ENCODE data around the gene PLCXD3. TPM values are rescaled to one million over a fixed set of nuclear protein-coding genes. Genes with fewer than 3 reads are reported as not detected.
"Not testable (repeated sequence)": the region's sequence is repeated elsewhere in the genome, so short reads cannot be mapped to it uniquely, and the experiment has no call there.

PLCXD3 gene
- total RNA-seq, 1 experiment from 2014 or later, result 0.02 TPM

DNA sequence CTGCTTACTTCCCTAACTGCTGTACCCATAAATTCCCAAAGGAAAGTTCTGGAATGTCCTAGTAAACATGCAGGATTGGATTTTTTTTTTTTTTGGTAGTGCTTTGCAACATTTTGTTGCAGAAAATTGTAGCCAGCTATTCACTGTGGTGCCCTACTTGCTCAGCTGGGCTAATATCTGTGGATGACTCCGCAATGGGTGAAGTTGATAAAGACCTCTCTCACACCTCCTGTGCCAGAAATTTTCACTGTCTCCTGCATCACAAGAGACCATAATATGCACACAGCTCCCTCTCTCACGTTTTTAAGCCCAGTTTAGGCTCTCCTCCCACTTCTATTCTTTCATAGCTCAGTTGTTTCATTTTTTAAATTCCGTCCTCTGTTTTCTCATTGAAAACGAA is 160.6 kb downstream of the PLCXD3 start:
- no peak for DNase-seq (ENCODE audit: low spot score)

DNA sequence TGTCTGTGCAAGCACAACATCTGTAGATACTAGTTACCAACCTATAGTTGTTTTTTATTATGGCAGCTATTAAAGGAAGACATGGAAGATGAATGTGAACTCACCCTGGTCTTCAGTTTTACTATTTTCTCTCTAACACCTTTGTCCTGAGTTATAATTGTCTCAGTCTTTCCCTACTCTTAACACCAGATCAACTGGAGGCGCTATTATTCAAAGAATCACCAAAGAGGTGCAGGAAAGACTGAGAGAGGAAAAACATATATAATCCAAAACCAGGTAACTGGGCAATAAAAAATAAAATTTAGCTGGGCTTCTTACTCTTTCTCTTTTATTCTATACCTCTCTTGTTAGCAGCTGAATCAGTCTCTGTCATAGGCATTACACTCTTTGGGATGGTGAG is 162.8 kb downstream of the PLCXD3 start:
- no peak for DNase-seq (ENCODE audit: low spot score)

DNA sequence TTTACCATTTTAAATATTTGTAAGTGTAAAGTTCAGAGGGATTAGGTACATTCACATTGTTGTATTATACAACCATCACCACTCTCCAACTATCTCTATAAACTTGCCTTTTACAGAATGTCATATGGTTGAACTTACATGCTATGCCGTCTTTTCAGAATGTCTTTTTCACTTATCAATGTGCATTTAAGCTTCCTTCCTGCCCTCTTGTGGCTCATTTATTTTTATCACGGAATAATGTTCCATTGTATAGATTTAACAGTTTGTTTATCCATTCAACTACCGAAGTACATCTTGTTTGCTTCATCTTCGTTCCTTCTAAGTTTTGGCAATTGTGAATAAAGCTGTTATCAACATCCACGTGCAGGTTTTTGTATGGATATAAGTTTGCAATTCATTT is 163.8 kb downstream of the PLCXD3 start:
- DNase-seq (ENCODE audit: low spot score), result no peak

DNA sequence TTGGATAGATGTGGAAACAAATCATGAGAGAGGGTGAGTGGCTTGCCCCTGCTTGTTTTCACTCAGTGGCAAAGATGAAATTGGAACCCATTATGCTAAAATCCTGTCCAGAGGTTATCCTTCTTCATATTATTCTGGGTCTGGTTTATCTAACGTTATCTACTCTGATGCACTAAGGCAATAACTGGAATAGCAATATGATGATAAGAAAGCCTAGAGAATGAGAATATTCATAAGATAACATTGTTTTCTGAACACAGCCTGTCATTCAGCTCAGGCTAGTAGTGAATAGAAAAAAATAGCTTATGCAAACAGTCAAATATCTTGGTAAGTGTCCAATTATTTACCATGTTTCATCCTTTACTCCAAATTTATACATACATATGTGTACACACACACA is 165.1 kb downstream of the PLCXD3 start:
- no peak for DNase-seq (ENCODE audit: low spot score)

DNA sequence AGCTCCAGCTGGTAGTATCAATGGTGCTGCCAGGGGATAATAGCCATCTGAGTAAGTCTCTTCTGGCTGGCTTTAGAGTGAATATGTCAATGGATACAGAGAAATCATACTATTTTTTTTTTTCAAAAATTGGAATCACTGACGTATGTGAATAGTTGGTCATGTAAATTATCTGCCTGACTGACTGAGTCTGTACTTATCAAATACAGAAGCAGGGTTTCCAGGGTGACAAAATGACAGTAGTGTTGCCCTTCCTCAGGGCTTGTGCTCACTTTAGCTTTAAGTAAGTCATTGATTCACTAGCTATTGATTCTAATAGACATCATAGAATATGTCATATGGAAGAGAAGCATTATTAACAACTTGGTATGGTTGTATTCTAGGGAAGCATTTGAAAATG is 171.1 kb downstream of the PLCXD3 start:
- DNase-seq (ENCODE audit: low spot score), result no peak

DNA sequence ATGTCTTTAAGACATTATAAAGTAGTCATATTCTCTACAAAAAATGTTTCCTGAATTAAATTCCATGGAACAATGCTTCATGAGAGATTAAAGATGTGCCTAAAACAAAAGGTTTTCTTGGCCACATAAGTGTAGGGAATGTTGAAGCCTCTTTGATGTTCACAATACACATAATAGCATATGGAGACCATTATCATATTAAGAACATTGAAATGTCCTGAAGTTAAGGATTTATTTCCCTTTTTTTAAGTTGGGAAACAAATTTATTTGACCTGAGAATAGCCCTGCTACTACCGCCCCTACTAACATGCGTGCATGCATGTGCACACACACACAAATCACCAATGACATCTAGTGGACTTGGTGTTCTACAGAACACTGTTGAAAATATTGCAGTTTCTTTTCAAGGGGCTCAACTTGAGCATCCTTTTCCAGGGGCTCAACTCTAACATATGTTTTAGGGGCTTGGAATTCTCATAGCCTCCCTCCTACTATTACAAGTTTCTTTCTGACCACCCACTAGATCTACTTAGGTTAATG is 172.2 kb downstream of the PLCXD3 start:
- no peak for DNase-seq (ENCODE audit: low spot score)

DNA sequence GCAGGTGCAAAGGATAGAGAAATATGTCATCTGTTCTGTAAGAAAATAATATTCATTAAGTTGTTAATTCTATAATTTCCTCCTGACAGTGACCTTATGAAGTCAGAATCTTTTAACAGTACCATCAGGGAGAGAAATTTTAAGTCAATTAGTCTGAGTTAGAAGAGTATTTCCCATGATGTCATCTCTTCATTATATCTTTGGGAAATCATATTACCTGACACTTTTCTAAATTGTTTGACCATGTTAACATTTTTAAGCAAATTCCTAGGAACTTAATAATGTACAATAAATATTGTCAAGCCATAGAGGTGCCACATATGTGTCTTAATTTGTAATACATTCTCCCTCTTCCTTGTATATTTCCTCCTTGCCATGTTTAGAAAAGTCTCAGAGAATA is 172.7 kb downstream of the PLCXD3 start:
- no peak for DNase-seq (ENCODE audit: low spot score)

DNA sequence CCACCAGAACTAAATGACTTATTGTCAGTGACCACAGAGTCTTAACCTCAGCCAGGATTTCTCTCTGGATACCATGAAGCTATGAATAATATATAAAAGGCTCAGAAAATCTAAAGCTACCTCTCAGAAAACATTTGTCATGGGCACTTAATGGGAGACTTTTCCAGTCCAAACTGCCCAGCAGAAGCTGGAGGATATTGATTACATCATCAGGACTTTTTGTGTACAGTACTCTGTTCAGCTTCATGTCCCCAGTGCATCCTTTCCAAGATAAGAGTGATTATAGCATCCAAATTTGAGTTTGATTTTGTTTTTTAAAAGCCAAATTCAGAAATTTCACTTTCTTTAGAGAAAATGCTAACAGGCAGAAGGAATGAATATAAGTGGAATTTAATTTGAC is 173.2 kb downstream of the PLCXD3 start:
- DNase-seq (ENCODE audit: low spot score), result no peak

DNA sequence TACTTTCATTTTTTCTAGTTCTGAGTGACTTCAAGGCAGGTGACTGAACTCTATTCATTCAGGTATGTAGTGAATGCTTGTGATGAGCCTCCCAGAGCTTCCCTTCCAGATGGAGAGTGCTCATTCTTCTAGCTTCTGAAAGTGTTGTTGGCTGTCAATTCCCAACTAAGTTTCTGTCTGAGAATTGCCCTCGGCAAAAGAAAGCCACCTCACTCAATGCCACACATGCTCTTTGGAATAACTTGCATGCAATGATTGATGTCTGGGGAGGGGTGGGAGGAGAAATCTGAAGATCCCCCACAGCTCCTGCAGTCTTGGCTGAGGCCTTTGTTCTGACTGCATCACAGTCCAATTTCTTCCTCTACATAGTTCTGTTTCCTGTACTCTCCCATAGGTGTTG is 173.9 kb downstream of the PLCXD3 start:
- no peak for DNase-seq (ENCODE audit: low spot score)

DNA sequence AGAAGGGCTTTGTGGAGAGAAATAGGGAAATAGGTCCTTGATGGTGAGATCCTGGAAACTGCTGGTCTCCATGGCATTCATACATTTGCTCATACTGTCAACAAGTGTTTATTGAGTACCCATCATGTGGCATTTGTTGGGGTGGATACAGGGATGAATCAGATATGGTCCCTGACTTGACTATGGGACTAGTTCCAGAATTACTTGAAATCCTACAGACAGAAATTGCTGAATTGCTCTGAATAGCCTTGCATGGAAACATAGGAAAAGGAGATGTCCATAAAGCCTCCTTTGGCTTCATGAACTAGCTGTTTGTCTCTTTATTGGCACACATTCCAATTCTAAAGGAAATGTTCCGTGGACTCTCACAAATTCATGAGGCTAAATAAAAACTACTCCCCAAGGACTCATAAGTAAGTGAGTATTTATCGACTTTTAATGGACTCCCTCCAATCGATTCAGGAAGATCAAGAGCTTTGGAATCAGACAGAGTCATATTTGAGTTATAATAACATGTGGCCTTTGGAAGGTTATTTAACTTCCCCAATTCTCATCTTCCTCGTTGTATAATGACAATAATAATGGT is 174.7 kb downstream of the PLCXD3 start:
- no peak for DNase-seq (ENCODE audit: low spot score)

DNA sequence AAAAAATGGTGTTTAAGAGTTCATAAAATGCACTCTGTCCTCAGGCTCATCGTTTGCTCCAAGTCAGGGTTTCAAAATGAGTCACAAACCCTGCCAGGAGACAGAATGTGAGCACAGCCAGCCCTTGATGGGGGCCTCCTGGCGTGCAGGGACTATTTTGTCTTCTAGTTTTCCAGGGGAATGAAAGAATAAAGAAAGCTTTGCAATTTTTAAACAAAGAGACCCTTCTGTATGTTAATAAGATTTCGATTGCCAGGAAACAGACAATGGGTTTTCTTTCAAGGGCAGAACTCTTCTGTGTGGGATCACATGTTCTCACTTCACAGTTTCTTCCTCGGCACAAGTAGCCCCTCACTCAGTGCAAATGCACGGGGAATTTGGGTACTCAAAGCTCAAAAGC is 175.6 kb downstream of the PLCXD3 start:
- no peak for DNase-seq (ENCODE audit: low spot score)

DNA sequence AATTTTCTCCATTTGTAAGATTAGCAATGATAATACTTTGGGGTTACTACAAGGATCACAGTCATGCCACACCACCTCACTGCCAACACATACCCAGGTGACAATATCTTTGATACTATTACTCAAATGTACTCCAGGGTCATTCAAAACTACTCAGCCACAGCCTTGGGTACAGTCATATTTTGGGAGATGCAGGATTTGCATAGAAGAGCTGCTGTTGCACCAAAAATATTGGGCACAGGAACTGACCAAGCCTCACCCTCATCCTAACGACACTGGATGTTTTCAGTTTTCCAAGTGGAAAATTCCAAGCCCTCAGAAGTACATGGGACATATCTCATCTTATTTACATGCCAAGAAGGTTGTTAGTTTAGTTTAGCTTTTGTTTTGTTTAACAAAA is 176.2 kb downstream of the PLCXD3 start:
- DNase-seq (ENCODE audit: low spot score), result no peak

DNA sequence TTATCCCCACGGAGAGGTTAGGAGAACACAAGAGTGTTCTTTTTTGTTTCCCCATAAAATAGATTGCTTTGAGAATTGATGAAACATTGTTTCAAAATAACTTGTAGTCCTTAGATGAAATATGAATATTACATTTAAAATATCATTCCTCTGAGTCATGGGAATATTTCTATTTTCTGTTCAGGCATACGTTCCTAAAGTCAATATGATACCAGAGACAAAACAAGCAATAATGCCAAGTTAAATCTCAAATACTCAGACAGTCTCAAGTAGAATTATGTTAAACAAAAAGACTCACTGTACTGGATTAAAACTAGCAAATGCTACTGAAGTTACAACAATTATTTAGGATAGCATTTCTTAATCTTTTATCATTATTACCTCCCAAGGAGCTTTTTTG is 185.3 kb downstream of the PLCXD3 start:
- no peak for DNase-seq (ENCODE audit: low spot score)

DNA sequence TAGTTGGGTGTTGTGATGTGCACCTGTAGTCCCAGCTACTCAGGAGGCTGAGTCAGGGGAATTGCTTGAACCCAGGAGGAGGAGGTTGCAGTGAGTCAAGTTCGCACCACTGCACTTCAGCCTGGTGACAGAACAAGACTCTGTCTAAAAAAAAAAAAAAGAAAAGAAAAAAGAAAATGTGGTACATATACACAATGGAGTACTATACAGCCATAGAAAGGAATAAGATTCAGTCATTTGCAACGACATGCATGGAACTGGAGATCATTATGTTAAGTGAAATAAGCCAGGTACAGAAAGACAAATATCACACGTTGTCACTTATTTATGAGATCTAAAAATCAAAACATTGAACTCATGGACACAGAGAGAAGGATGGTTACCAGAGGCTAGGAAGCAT is 187.6 kb downstream of the PLCXD3 start:
- DNase-seq (ENCODE audit: low spot score), result not testable (repeated sequence)

DNA sequence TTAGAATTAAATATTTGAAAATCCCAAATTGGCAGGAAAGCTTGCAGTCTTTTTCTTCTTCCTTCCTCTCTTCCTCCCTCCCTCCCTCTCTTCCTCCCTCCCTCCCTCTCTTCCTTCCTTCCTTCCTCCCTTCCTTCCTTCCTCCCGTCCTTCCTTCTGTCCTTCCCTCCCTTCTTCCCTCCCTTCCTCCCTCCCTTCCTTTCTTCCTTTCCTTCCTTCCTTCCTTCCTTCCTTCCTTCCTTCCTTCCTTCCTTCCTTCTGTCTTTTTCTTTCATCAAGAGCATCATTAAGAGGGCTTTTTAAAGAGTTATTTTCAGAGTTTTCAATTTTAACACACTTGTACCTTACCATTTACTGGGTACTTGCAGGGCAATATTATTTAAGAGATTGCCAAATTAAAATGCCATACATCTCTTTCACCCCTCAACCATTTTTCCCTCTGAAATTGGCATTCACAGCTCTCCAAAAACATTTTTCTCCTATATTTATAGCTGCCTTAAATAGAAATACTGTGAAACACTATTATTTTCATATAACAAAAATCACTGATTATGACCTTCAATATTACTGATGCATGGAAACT is 197.8 kb downstream of the PLCXD3 start:
- no peak for DNase-seq (ENCODE audit: low spot score)

DNA sequence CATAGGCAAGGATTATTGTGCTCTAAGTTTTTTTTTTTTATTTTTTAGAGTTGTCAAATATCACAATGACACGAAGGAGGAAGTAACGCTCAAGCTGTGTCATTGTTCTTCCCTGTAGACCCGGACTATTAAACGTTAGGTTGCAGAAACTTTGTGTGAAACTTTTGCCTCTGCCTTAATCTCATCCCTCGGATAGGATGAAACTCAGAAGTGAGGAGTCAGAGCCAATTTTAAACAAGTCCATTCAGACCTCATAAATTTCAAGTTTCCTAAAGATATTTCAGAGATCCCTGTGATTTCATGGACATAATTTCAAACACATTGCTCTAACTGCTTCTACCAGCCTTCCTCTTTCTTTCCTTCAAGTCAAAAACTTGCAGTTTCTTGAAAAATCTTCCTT is 198.3 kb downstream of the PLCXD3 start:
- no peak for DNase-seq (ENCODE audit: low spot score)

DNA sequence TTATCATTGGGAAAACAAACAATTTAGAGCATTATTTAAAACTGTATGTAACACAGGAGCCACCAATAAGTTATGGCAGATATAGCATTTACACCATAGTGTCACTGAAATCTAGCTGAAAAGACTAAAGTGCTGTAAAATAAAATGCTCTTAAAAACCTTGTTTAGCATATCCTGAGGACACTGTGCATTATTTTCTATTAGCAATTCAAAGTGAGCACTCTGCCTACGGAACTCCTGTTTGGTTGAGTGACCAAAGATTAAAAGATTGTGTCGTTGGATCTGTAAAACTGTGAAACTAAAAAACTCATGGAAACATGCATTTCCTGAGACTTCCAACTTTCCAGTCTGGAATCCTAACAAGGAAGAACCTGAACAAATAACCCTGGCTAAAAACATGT is 201.1 kb downstream of the PLCXD3 start:
- DNase-seq (ENCODE audit: low spot score), result no peak

DNA sequence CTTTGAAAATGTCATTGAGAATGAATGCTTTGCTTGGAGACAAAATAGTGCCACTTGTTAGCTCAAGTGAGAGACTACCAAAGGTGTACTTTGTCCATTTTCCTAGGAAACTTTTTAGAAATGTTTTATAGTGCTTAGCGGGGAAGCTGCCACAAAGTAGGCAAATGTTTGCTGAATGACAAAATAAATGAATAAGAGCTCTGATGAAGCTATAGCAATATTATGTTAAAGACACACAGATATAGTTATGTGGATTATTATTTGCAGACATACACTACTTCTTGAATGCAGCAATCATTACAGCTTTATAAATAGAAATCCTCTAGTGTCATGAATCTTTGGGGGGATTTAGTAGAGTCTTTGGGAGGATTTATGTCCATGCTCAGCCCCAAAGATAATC is 204.4 kb downstream of the PLCXD3 start:
- no peak for DNase-seq (ENCODE audit: low spot score)

DNA sequence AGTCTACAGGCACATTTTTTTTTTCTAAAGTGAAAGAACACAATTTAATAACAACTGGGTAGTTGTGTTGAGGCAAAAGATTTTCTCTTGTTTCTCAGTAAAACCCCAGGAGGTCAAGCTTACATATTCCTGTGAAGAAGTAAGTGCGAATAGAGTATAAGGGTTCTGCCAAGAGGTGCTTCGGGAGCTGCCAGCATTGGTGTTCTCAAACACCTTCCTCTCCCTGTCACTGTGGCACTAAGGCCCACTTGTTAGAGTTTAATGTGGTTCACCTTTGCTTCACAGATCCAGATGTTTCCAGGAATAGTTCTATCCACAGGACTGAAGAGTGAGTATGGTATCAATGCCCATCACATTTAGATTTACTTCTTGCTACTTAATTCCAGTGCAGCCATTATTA is 205.3 kb downstream of the PLCXD3 start:
- no peak for DNase-seq (ENCODE audit: low spot score)

DNA sequence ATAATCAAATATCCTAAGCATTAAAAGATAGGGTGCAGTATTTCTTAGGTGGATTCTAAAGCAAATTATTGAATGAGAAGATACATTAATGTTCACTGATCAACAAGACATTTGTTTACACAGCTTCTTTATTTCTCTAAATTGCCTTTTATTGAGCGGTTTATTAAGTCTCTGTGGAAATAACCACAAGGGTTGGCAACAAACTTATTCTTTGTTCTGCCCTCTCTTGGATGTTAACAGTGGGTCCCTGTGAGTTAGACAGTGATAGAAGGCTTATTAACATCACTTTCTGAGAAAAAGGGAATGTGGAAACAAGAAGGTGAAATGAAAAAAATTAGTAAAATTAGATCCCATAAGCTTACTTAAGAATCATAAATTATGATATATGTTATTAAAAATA is 214.3 kb downstream of the PLCXD3 start:
- DNase-seq (ENCODE audit: low spot score), result no peak

DNA sequence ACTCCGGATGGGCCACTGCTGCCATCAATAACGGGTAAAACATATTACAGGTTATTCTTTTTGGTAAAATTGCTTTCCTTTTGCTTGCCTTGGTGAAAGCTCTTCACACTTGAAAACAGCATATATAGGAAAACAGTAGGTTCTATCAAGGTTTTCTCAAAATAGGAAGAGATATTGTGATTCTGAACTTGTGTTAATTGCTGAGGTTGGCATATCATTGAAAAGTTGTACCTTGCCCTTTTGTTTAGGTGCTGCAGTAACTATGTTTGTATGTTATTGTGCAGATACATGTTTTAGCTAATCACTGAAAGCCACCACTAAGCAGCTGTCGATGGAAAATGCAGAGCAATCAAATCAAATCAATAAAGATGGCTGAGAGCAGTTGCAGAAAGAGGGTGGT is 219.1 kb downstream of the PLCXD3 start:
- no peak for DNase-seq (ENCODE audit: low spot score)

DNA sequence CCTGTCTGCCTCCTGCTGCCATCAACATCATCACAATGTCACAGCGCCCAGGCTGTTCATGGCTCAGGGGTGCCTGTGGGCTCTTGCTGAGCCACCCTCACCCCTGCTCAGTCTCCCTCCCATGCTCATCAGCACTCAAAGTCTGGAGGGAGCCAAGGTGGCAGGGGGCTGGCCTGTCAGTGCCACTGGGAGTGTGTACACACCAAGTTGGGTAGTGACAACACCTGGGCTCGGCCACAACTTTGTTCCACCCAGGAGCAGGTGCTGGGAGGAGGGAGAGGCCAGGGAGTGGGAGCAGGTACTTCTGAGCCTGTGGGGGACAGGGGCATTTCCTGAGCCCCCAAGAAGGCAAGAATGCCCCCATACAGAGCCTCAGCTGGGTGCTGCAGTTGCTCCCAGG is 219.6 kb downstream of the PLCXD3 start:
- no peak for DNase-seq (ENCODE audit: low spot score)

DNA sequence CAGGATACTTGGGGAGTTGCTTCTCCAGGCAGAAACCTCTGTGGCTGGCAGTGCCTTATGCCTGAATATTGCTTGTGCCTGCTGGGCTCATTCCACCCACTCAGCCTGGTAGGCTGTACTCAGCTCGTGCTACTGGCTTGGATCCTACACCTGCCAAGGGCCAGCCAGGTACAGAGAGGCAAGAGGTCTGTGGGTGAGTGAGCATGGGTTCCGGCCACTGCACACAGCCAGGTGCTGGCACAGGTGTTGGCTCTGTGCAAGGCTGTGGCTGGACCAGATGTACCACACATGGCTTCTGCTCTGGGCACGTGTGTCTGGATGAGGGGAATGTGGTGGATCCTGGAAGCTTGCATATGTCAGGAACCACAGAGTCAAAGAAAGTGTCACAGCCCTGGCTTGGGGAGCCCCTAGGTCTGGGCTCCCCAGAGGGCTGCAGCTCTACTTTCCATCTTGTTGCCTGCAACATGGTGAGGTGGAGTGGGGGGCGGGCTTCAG is 220.4 kb downstream of the PLCXD3 start:
- DNase-seq (ENCODE audit: low spot score), result no peak

DNA sequence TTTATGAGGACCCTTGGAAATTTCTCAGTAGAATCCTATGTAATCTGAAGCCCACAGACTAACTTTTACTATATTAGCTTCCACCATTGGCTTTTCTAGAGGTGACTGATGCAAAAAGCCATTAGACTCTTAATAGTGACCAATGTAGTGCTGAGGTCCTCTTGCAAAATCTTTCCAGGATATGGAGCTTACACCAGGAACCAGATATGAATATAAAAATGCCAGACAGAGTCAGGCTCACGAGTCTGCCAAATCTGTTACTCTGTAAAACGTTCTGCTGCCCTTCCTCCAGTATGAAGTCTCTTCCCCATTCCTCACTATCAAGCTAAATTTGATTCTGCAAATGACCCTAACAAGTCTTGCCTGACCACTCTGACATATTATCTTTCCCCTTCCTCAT is 223.7 kb downstream of the PLCXD3 start:
- no peak for DNase-seq (ENCODE audit: low spot score)

All from H4 (cell line).